HG03025 (cell line): Measurements from ENCODE around the gene CAV2.

Experiments used
- ATAC-seq: cut with Tn5 transposase; IDR thresholded peaks from one replicate; pipeline ENCODE4 v1.9.1; 2021; ENCODE audit warnings: mild to moderate bottlenecking, moderate library complexity; ENCODE audit not compliant: unreplicated experiment, low FRiP score

The CAV2 gene

DNA sequence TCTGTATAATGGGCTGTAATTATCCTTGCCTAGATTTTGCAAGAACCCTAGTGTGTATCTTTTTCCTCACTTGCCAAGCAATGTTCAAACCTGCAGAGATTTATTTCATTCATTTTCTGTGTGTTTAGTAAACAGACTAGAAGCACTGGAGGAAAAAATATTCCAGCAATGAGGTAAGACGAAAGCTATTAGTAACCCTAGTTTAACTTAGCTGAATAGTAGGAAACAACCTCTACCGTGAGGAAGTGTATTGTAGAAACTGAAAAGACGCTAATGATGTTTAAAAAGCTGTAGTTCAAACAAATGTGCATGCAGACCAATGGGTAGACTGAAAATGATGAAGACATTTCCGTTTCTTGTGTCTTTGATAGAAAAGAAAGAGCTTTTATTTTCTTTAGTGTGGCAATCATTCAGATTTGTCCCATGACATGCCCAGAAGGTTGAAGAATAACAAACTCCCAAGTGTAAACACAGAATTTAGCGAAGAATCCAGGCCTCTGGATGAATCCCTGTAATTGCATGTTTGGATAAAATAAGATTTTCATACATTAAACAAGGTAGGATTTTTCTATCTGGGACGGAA, 46.0 kb downstream of the CAV2 start:
- no peak for ATAC-seq

DNA sequence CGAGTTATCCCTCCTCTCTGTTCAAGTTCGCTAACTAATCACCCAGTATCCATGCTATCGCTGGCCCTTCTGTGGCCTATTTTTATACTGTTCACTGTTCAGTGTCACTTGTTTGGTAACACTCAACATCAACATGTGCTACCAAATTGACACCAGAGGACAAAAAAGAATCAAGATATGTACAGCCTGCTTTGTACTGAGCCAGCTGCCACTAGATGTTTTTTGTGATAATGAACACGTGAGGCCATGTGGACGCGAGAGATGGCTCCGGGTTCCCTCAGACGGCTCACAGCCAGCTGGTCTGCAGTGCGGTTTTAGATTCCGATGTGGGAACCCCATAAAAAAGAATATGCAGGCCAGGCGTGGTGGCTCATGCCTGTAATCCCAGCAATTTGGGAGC, 46.5 kb downstream of the CAV2 start:
- ATAC-seq = no peak

DNA sequence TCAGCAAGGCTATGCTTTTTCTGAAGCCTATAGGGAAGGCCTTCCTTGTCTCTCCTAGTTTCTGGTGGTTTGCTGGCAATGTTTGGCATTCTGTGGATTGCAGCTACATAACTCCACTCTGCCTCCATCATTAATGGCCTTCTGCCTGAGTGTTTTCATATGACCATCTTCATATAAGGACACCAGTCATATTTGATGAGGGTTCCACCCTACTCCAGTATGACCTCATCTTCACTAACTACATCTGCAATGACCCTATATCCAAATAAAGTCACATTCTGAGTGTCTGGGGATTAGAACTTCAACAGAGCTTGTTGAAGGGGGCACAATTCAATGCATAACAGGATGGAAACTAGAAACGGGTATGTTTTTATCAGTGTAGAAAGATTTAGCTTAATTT, 47.4 kb downstream of the CAV2 start:
- no peak for ATAC-seq

DNA sequence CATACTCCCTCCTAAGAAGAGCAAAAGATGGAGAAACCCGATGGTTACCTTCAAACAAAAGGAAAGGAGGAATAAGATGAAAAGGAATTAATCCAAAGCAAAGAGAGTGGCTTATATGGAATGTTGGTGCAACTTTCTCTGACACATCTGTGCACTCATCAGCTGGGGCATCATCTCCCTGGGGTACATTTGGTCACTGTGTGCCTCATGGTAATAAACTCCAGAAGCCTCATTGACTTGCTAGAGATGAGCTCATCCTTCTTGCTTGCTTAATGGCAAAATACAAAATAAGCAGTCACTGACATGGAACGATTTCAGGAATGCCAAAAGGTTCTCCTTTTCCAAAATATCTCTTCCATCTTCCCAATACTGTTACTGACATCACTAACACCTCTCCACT, 47.8 kb downstream of the CAV2 start:
- no peak for ATAC-seq

- ATAC-seq = peak; percentile 93
Measured at GRCh38 chr7:116548506-116548905, 49.0 kb downstream of the CAV2 start.

GRCh38 chr7:116549370-116549769, 49.8 kb downstream of the CAV2 start:
- ATAC-seq = no peak

DNA sequence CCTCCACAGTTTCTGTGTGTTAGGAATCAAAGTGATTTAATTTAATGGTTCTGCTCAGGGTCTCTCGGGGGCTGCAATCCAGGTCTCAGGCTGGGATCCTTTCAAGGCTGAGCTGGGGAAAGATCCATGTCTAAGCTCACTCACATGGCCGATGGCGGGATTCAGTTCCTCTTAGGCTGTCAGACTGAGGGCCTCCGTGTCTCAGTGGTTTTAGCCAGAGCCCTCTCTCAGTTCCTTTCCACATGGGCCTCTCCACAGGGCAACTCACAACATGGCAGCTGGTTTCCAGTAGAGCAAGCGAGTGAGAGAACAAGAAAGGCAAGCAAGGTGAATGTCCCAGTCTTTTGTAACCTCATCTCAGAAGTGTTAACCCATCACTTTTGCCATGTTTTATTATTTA, 52.2 kb downstream of the CAV2 start:
- no peak for ATAC-seq

DNA sequence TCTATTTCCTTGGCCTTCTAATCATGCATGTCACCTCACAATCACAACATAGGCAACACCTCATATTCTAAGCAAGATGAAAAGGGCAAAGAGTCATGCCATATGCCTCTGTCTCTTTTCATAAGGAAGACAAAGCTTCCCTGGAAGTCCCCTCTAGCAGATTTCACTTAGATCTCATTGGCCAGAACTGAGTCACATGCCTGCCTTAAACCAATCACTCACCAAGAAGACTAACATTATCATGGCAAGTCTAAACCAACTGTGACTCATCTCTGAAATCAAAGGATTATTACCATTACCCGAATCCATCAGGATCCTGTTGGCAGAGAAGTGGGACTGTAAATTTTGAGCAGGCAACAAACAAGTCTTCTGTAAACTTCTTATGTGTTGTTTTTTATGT, 53.1 kb downstream of the CAV2 start:
- ATAC-seq = no peak

DNA sequence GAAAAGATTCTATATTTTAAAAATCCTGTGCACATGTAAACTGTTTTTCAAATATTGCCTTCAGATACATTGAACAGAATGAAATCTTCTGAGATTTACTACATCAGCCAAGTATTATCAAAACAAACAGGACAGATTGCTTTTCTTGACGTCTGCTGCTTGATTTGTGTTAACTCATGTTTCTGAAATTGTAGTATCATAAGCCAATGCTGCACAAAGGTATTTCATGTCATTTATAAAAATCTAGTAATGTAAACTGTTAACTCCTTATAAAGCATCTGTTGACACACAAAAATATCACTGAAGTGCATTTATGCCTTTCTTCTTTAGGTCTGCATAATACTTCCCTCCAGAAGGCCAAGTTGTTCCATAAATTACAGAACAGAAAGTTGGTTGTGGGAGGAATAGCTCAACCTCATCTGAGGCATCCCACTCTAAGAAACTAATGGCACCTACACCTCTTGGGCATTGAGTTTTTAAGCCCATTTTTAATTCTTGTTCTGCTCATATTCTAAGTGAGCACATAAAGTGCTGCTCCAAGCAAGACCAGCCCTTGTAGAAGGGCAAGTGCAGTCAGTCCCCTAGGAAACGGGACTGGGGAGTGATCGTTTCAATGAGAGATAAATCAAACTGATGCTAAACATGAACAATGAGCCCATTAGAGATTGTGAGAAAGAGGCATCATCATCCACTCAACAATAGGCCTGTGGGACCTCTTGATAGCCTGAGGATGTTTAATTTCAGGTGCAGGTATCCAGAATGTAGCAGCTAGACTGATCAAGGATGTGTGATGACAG, 53.8 kb downstream of the CAV2 start:
- no peak for ATAC-seq

- ATAC-seq = no peak
Measured at GRCh38 chr7:116554436-116554835, 54.9 kb downstream of the CAV2 start.

DNA sequence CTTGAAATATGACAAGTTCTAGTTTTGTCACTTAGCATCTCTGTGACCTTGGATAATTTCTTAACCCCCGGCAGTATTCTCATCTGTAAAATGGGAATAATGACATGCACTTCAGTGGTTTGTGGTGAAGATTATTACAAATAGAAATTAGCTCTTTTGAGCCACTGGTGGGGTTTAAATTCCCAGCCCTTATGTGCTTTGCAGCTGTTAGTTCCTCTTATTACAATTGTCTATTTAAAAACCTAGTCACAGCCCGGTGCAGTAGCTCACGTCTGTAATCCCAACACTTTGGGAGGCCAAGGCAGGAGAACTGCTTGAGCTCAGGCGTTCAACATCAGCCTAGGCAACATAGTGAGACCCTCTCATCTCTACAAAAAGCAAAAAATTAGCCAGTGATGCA, 55.4 kb downstream of the CAV2 start:
- no peak for ATAC-seq

- no peak for ATAC-seq
Measured at GRCh38 chr7:116557066-116557585, 57.6 kb downstream of the CAV2 start.

DNA sequence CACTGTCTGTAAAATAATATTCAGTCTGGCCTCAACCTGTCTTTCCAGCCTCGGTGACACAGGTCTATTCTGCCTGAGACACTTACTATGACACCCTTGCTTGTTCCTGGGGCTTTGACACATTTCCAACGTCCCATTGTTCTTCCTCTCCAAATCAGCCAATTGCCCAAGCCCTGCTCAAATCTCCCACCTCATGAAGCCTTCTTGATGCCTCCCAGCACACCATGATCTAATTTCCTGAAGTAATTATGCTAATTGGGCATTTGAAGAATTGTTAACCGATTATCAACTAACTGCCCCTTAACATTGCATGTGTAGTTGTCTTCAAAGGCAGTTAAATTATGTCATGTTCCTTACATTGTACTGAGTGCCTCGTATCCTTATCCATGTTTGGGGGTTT, 58.4 kb downstream of the CAV2 start:
- no peak for ATAC-seq
